Activated T-cell treated with anti-CD3 and anti-CD28 coated beads, Interleukin-2, amount 50 U/mL, for 24 hours (primary cell): ENCODE results near the gene NNMT.
A peak's percentile ranks its signal among the peaks of the same experiment; 100 is the strongest.
"Not testable (repeated sequence)": the region's sequence is repeated elsewhere in the genome, so short reads cannot be mapped to it uniquely, and the experiment has no call there.

Experiments used
- DNase-seq: peaks from one replicate; pipeline ENCODE4 v3.0.0-alpha.2; 2020
- H3K27ac Mint-ChIP-seq: 2 replicates; pipeline ENCODE4 v1.8.0; 2020; ENCODE audit warnings: mild to moderate bottlenecking, mixed read lengths
- H3K27me3 Mint-ChIP-seq: 2 replicates; pipeline ENCODE4 v1.8.0; 2020; ENCODE audit warnings: mixed read lengths
- H3K36me3 Mint-ChIP-seq: 2 replicates; pipeline ENCODE4 v1.8.0; 2020; ENCODE audit warnings: low read depth, mixed read lengths
- H3K4me1 Mint-ChIP-seq: 2 replicates; pipeline ENCODE4 v1.8.0; 2020; ENCODE audit warnings: low read depth, mixed read lengths
- H3K4me3 Mint-ChIP-seq: 2 replicates; pipeline ENCODE4 v1.8.0; 2020; ENCODE audit warnings: mild to moderate bottlenecking, moderate library complexity, mixed read lengths
- H3K9me3 Mint-ChIP-seq: 2 replicates; pipeline ENCODE4 v1.8.0; 2020; ENCODE audit warnings: mixed read lengths

Gene NNMT

DNA sequence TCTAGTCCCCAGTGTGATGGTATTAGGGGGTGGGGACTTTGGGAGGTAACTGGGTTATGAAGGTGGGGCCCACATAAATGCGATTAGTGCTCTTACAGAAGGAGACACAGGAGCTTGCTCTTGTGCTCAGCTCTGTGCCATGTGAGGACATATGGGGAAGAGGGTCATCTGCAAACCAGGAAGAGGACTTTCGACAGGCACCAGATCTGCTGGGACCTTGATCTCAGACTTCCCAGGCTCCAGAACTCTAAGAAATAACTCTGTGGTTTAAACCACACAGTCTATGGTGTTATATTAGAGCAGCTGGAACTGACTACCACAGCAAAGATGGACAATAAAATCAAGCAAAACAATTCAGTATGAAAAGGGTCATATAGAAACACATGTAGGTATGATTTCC lies 26.7 kb downstream of the NNMT start:
- peaks cover 3% of the 10 kb centered on the region for H3K9me3 Mint-ChIP-seq
- peaks cover 12% of the 10 kb centered on the region for H3K4me1 Mint-ChIP-seq
- no peaks in the 10 kb centered on the region for H3K36me3 Mint-ChIP-seq
- H3K27ac Mint-ChIP-seq = no peak overlapping the region
- DNase-seq = no peak
- peaks cover 26% of the 10 kb centered on the region for H3K27me3 Mint-ChIP-seq
- H3K4me3 Mint-ChIP-seq = no peak overlapping the region

DNA sequence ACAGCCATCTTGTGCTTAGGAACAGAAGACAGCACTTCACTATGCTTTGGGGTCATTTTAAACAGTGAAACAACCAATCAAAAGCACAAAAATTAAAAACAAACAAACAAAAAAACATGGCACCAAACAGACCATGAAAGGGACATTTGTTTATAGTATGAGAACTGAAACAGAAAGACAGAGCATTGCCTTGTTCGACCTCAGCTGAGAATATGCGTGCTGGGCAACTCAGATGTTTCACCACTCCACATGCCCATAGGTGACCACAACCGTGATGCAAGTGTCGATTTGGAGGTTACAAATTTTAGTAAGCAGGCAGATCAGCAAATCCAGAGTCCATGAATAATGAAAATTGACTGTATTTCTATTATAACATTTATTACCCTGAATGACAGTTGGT lies 30.0 kb downstream of the NNMT start:
- H3K9me3 Mint-ChIP-seq = peaks cover 10% of the 10 kb centered on the region
- no peaks in the 10 kb centered on the region for H3K36me3 Mint-ChIP-seq
- no peak overlapping the region for H3K27ac Mint-ChIP-seq
- no peak for DNase-seq
- no peak overlapping the region for H3K4me3 Mint-ChIP-seq
- H3K27me3 Mint-ChIP-seq = peaks cover 39% of the 10 kb centered on the region
- H3K4me1 Mint-ChIP-seq = no peaks in the 10 kb centered on the region

- Mint-ChIP-seq H3K27me3 (peaks cover 42% of the 10 kb centered on the region), H3K36me3 (no peaks in the 10 kb centered on the region), H3K4me3 (no peak overlapping the region), H3K27ac (no peak overlapping the region), H3K9me3 (peaks cover 10% of the 10 kb centered on the region), H3K4me1 (no peaks in the 10 kb centered on the region)
- no peak for DNase-seq
These were observed 30.6 kb downstream of the NNMT start for GRCh38 chr11:114326776-114327175.

- H3K27me3 Mint-ChIP-seq = peaks cover 46% of the 10 kb centered on the region
These were observed 34.2 kb downstream of the NNMT start for GRCh38 chr11:114330373-114330772.

GRCh38 chr11:114340311-114341131 lies 44.3 kb downstream of the NNMT start:
- Mint-ChIP-seq H3K9me3 (no peaks in the 10 kb centered on the region), H3K36me3 (no peaks in the 10 kb centered on the region), H3K4me1 (peaks cover 11% of the 10 kb centered on the region), H3K27me3 (peaks cover 11% of the 10 kb centered on the region), H3K4me3 (peak overlapping the region; percentile 55), H3K27ac (no peak overlapping the region)
- DNase-seq = peak; percentile 40

More at GRCh38 chr11:114330373-114330772, 34.2 kb downstream of the NNMT start:
- H3K36me3 Mint-ChIP-seq = no peaks in the 10 kb centered on the region
- peaks cover 7% of the 10 kb centered on the region for H3K9me3 Mint-ChIP-seq
- no peak for DNase-seq
- H3K27ac Mint-ChIP-seq = no peak overlapping the region
- H3K4me3 Mint-ChIP-seq = no peak overlapping the region
- no peaks in the 10 kb centered on the region for H3K4me1 Mint-ChIP-seq

DNA sequence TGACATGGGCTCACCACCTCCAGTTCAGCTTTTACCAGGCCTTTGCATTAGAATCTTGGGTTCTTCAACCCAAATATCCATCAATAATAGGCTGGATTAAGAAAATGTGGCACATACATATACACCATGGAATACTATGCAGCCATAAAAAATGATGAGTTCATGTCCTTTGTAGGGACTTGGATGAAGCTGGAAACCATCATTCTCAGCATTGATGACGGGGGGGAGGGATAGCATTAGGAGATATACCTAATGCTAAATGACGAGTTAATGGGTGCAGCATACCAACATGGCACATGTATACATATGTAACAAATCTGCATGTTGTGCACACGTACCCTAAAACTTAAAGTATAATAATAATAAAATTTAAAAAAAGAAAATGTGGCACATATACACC lies 45.5 kb downstream of the NNMT start:
- not testable (repeated sequence) for H3K36me3 Mint-ChIP-seq, H3K4me3 Mint-ChIP-seq, H3K27ac Mint-ChIP-seq, DNase-seq, H3K9me3 Mint-ChIP-seq
- Mint-ChIP-seq H3K4me1 (peaks cover 12% of the 10 kb centered on the region), H3K27me3 (peaks cover 11% of the 10 kb centered on the region)

DNA sequence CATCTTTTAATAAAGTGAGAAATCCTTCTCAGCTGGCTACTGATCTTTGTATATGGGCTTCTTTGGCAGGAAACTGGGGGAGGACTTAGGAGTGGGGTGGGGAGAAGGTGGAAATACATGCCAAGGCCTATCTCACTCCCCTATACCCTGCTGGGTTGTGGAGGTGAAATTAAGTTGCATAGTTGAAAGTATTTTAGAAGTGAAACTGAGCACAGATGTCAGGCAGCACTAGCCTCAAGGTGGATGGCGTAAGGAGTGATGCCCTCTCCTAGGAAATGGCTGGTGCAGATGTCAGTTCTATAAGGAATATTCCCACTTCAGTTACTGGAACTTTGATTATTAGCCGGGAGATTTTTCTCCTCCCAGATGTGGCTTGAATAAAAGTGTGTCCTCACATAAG lies 46.3 kb downstream of the NNMT start:
- no peaks in the 10 kb centered on the region for H3K9me3 Mint-ChIP-seq
- H3K27ac Mint-ChIP-seq = no peak overlapping the region
- DNase-seq = no peak
- H3K27me3 Mint-ChIP-seq = peaks cover 11% of the 10 kb centered on the region
- H3K36me3 Mint-ChIP-seq = no peaks in the 10 kb centered on the region
- H3K4me3 Mint-ChIP-seq = no peak overlapping the region
- H3K4me1 Mint-ChIP-seq = peaks cover 15% of the 10 kb centered on the region

GRCh38 chr11:114343020-114343419 lies 46.8 kb downstream of the NNMT start:
- H3K27ac Mint-ChIP-seq = no peak overlapping the region
- H3K27me3 Mint-ChIP-seq = peaks cover 11% of the 10 kb centered on the region
- DNase-seq = no peak
- H3K36me3 Mint-ChIP-seq = no peaks in the 10 kb centered on the region
- no peak overlapping the region for H3K4me3 Mint-ChIP-seq
- H3K9me3 Mint-ChIP-seq = no peaks in the 10 kb centered on the region
- H3K4me1 Mint-ChIP-seq = peaks cover 15% of the 10 kb centered on the region

DNA sequence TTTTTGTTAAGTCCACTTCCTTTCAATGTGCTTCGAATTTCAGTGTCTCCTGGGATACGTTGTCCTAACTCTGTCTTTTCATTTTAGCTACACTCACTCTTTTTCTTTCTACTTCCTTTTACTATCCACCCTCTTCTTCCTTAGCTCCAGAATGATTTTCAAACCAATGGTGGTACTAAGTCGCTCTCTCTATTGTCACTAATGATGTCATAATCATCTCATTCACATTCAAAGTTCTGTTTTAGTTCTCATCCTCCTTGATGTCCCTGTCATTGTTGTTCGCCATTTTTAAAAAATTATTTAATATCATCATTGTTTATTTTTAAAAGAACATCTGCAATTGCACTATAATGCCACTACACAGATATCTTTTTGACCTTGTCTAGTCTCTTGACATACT lies 47.3 kb downstream of the NNMT start:
- Mint-ChIP-seq H3K27me3 (peaks cover 11% of the 10 kb centered on the region), H3K4me1 (peaks cover 17% of the 10 kb centered on the region), H3K27ac (no peak overlapping the region), H3K9me3 (no peaks in the 10 kb centered on the region), H3K4me3 (no peak overlapping the region), H3K36me3 (no peaks in the 10 kb centered on the region)
- no peak for DNase-seq

- no peak for DNase-seq
- Mint-ChIP-seq H3K4me3 (no peak overlapping the region), H3K4me1 (peaks cover 17% of the 10 kb centered on the region), H3K27ac (no peak overlapping the region), H3K9me3 (no peaks in the 10 kb centered on the region), H3K36me3 (no peaks in the 10 kb centered on the region), H3K27me3 (peaks cover 11% of the 10 kb centered on the region)
These were observed 48.3 kb downstream of the NNMT start for GRCh38 chr11:114344494-114344893.

DNA sequence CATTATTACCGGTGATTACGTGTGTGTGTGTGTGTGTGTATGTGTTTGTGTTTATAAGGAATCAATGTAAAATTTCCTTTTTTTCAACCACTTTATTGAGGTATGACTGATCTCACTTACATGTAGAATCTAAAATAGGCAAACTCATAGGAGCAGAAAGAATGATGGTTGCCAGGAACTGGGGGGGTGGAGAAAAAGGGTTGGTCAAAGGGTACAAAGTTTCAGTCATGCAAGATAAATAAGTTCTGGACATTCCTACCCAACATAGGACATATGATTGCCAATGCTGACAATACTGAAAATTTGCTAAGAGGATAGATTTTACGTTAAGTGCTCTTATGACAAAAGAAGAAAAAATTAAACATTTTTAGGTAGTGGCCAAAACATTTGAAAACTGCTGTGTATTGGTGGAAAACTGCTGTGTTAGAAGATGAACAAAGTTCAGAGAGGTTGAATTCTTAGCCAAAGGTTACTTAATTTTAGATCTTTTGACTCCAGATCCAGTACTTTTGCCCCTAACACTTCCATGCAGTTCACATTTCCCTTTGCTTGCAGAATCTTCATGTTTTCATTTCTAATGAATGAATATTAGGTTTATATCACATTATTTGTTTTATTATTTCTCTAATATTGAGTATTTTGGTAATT lies 49.5 kb downstream of the NNMT start:
- peaks cover 9% of the 10 kb centered on the region for H3K4me1 Mint-ChIP-seq
- DNase-seq = no peak
- H3K27ac Mint-ChIP-seq = no peak overlapping the region
- H3K4me3 Mint-ChIP-seq = no peak overlapping the region
- H3K9me3 Mint-ChIP-seq = no peaks in the 10 kb centered on the region
- no peaks in the 10 kb centered on the region for H3K36me3 Mint-ChIP-seq
- peaks cover 10% of the 10 kb centered on the region for H3K27me3 Mint-ChIP-seq

- Mint-ChIP-seq H3K9me3 (no peaks in the 10 kb centered on the region), H3K27ac (no peak overlapping the region), H3K36me3 (no peaks in the 10 kb centered on the region), H3K4me3 (no peak overlapping the region), H3K27me3 (no peaks in the 10 kb centered on the region), H3K4me1 (peaks cover 6% of the 10 kb centered on the region)
- DNase-seq = no peak
These were observed 50.5 kb downstream of the NNMT start for GRCh38 chr11:114346709-114347141.

GRCh38 chr11:114348200-114349191 lies 52.3 kb downstream of the NNMT start:
- no peaks in the 10 kb centered on the region for H3K9me3 Mint-ChIP-seq
- no peak overlapping the region for H3K4me3 Mint-ChIP-seq
- DNase-seq = no peak
- peaks cover 6% of the 10 kb centered on the region for H3K4me1 Mint-ChIP-seq
- no peaks in the 10 kb centered on the region for H3K27me3 Mint-ChIP-seq
- H3K27ac Mint-ChIP-seq = no peak overlapping the region
- no peaks in the 10 kb centered on the region for H3K36me3 Mint-ChIP-seq

DNA sequence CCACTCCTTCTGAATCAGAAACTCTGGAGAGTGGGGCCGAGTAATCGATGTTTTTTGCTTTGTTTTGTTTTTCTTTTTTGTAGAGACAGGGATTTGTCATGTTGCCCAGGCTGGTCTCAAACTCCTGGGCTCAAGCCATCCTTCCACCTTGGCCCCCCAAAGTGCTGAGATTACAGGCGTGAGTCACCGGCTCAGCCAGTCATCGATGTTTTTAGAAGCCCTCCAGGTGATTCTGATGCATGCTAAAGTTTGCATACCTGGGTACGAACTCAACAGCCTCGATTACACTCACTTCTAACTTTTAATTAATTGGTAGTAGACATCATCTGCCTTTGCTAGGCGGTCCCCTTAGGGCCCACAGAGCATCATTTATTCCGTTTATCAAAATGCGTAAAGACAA lies 53.8 kb downstream of the NNMT start:
- Mint-ChIP-seq H3K36me3 (no peaks in the 10 kb centered on the region), H3K27me3 (peaks cover under 1% of the 10 kb centered on the region), H3K27ac (no peak overlapping the region), H3K4me3 (no peak overlapping the region), H3K4me1 (peaks cover 6% of the 10 kb centered on the region), H3K9me3 (no peaks in the 10 kb centered on the region)
- DNase-seq = no peak
